GM12878 (cell line): ENCODE data around the gene MAGI2. TPM values are rescaled to one million over a fixed set of nuclear protein-coding genes. Genes with fewer than 3 reads are reported as not detected.

Experiments
- ATAC-seq: fragments of 200-7000 bp; cut with Tn5 transposase; 3 replicates; pipeline ENCODE4 v1.9.1; 2020; ENCODE audit warnings: mild to moderate bottlenecking, moderate library complexity
- BruUV-seq: library from RNA; stranded (reverse); fragments of 400-500 nt; replicated peaks from 2 replicates; lab custom pipeline; 2021; lab: Mats Ljungman, UMichigan
- CTCF ChIA-PET: fragments of 300-600 bp; sonication (Branson Sonifier 250); formaldehyde crosslinking; extraction: SDS; loops from one replicate; lab custom pipeline; 2021; ENCODE audit warnings: inconsistent platforms; lab: Yijun Ruan, JAX
- POLR2A ChIA-PET: fragments of 350-600 bp; formaldehyde crosslinking; extraction: SDS; loops from one replicate; lab custom pipeline; 2021; ENCODE audit warnings: inconsistent platforms; lab: Charles Lee
- RAD21 ChIA-PET: fragments of 300-600 bp; sonication (Branson Sonifier 250); formaldehyde crosslinking; loops from one replicate; lab custom pipeline; 2023; ENCODE audit warnings: antibody characterized with exemption; ENCODE audit not compliant: unreplicated experiment; lab: Charles Lee
- SMC1A ChIA-PET: fragments of 300-600 bp; sonication (Branson Sonifier 250); formaldehyde crosslinking; loops from one replicate; lab custom pipeline; 2023; ENCODE audit not compliant: unreplicated experiment, uncharacterized antibody; lab: Charles Lee
- DNase-seq: peaks from one replicate; pipeline ENCODE4 v3.0.0-alpha.2; 2011; ENCODE audit warnings: low read depth, low spot score
- FAIRE-seq: peaks from 3 replicates; lab custom pipeline; 2011; peaks lifted over from hg19 to GRCh38; lab: Jason Lieb, UNC
- H2AFZ ChIP-seq: 2 replicates; pipeline ENCODE4 v1.6.0; 2011; ENCODE audit warnings: low read depth, low read length, control low read depth; ENCODE audit not compliant: control insufficient read depth
- H3K27ac ChIP-seq: 2 replicates; pipeline ENCODE4 v1.5.1; 2011; ENCODE audit warnings: control low read depth; ENCODE audit not compliant: control insufficient read depth, insufficient read depth
- H3K27me3 ChIP-seq, 2 experiments: replicated peaks in 1 of 2; 2 replicates each; pipeline versions ENCODE4 v1.6.0 to v1.6.1; 2011; ENCODE audit warnings: low read length in 1 of 2; ENCODE audit not compliant: control insufficient read depth in 2 of 2, insufficient read depth in 2 of 2
- H3K36me3 ChIP-seq, 2 experiments: 2 replicates each; pipeline ENCODE4 v1.5.1; 2011; ENCODE audit warnings: low read length in 1 of 2; ENCODE audit not compliant: control insufficient read depth in 2 of 2, insufficient read depth in 2 of 2
- H3K4me1 ChIP-seq: 2 replicates; pipeline ENCODE4 v1.6.1; 2011; ENCODE audit warnings: mild to moderate bottlenecking, low read length, moderate library complexity, mixed read lengths; ENCODE audit not compliant: control insufficient read depth, insufficient read depth
- H3K4me2 ChIP-seq: 2 replicates; pipeline ENCODE4 v1.6.0; 2011; ENCODE audit warnings: control low read depth; ENCODE audit not compliant: control insufficient read depth, insufficient read depth
- H3K4me3 ChIP-seq: fragments of 200-600 bp; sonication (generic); 2 replicates; pipeline ENCODE4 v1.5.1; 2016
- H3K79me2 ChIP-seq: 2 replicates; pipeline ENCODE4 v1.6.0; 2011; ENCODE audit warnings: low read length; ENCODE audit not compliant: control insufficient read depth, insufficient read depth
- H3K9ac ChIP-seq: 2 replicates; pipeline ENCODE4 v1.8.0; 2011; ENCODE audit warnings: low read length, control low read depth, mixed read lengths; ENCODE audit not compliant: control insufficient read depth, insufficient read depth
- H3K9me3 ChIP-seq: replicated peaks from 3 replicates; pipeline ENCODE4 v1.5.1; 2011; ENCODE audit warnings: mild to moderate bottlenecking, low read length; ENCODE audit not compliant: control insufficient read depth, insufficient read depth
- H4K20me1 ChIP-seq: 2 replicates; pipeline ENCODE4 v1.6.0; 2011; ENCODE audit not compliant: control insufficient read depth, insufficient read depth
- ATF3 ChIP-seq: IDR thresholded peaks from 2 replicates; pipeline ENCODE4 v1.6.1; 2011; ENCODE audit warnings: low read depth, mild to moderate bottlenecking, low read length, moderate library complexity, borderline replicate concordance; ENCODE audit errors: extremely low read depth
- CBX3 ChIP-seq: fragments of 200-600 bp; sonication (generic); IDR thresholded peaks from 2 replicates; pipeline ENCODE4 v1.6.1; 2016; ENCODE audit warnings: low read depth, borderline replicate concordance
- HDAC6 ChIP-seq: fragments of 200-600 bp; sonication (generic); IDR thresholded peaks from one replicate; pipeline ENCODE4 v1.8.0; 2017; ENCODE audit warnings: antibody characterized with exemption; ENCODE audit not compliant: unreplicated experiment
- IKZF1 ChIP-seq: fragments of 450-650 bp; conservative IDR thresholded peaks from 2 replicates; pipeline ENCODE4 v1.6.1; 2017; ENCODE audit warnings: antibody characterized with exemption, mild to moderate bottlenecking
- NRF1 ChIP-seq: conservative IDR thresholded peaks from 2 replicates; pipeline ENCODE4 v1.6.1; 2011; ENCODE audit warnings: mild to moderate bottlenecking, low read depth, low read length, improper control_type of control experiment
- RAD51 ChIP-seq: fragments of 450-650 bp; IDR thresholded peaks from 2 replicates; pipeline ENCODE4 v1.6.1; 2016; ENCODE audit warnings: moderate library complexity, mild to moderate bottlenecking, inconsistent platforms
- RBBP5 ChIP-seq: fragments of 200-600 bp; sonication (generic); conservative IDR thresholded peaks from 2 replicates; pipeline ENCODE4 v1.6.1; 2016
- RELA ChIP-seq: fragments of 450-650 bp; IDR thresholded peaks from 2 replicates; pipeline ENCODE4 v1.8.0; 2014; ENCODE audit warnings: borderline replicate concordance; ENCODE audit not compliant: partially characterized antibody
- SPI1 ChIP-seq: IDR thresholded peaks from 2 replicates; pipeline ENCODE4 v1.6.1; 2011; ENCODE audit warnings: low read depth, mild to moderate bottlenecking, low read length, moderate library complexity, borderline replicate concordance; ENCODE audit not compliant: insufficient read depth
- ZZZ3 ChIP-seq: IDR thresholded peaks from 2 replicates; pipeline ENCODE4 v1.6.1; 2011; ENCODE audit warnings: low read depth; ENCODE audit not compliant: control insufficient read depth, insufficient read length
- WGBS: methylation state at CpG from one replicate; pipeline ENCODE4 v1.1.6; 2016; ENCODE audit warnings: low lambda C conversion rate; ENCODE audit not compliant: insufficient replicate concordance, insufficient coverage; ENCODE audit errors: missing lambda C conversion rate; 5-methylcytosine and 5-hydroxymethylcytosine counted together
- in situ Hi-C: fragments of 300-500 bp; cut with MboI; formaldehyde crosslinking; loops from 9 replicates; pipeline ENCODE4 v1.14.3; 2018; ENCODE audit warnings: mixed read lengths
- intact Hi-C: fragments of 100-400 bp; cut with micrococcal nuclease; formaldehyde crosslinking; loops from one replicate; pipeline ENCODE4 v1.14.2; 2022; ENCODE audit not compliant: unreplicated experiment
- polyA plus RNA-seq, 11 experiments: library from polyadenylated mRNA; depleted of rRNA in 4 of 11; unstranded in 6 of 11; stranded (reverse) in 5 of 11; fragments of >200 nt; fragmentation: Nextera tagmentation in 4 of 11; fragmentation: Illumina TruSeq in 1 of 11; extraction: Ambion mirVana in 4 of 11; extraction: Trizol in 1 of 11; gene quantifications; 1 replicate in 1 of 11; 2 replicates in 10 of 11; pipeline versions ENCODE4 v1.2.1 to v1.2.3, GENCODE V29; 2011 to 2016; ENCODE audit warnings: inconsistent platforms in 2 of 11, missing spikeins in 2 of 11, low read depth in 1 of 11
- total RNA-seq, 4 experiments: library from RNA; depleted of rRNA in 3 of 4; stranded (reverse); fragments of >200 nt in 3 of 4; fragmentation: Illumina TruSeq in 1 of 4; extraction: Trizol in 1 of 4; gene quantifications; 2 replicates each; pipeline versions ENCODE4 v1.2.1 to v1.2.3, GENCODE V29; 2013 to 2021

MAGI2 gene
- total and polyA plus RNA-seq, 10 of the 15 experiments (the other 5 are each of a cell fraction or from before 2014, with no cell fraction given) = 0.01 to 0.31 (median 0.05) TPM; not detected in 2

GRCh38 chr7:78176171-78176570 is 1277.3 kb downstream of the MAGI2 start:
- Histone ChIP-seq H3K4me2 (no peak overlapping the region), H3K9me3 (no peaks in the 10 kb centered on the region), H3K27me3 (peaks cover 0 to 8% of the 10 kb centered on the region in 2 experiments; a peak in 2 of 4 replicates), H3K27ac (no peak overlapping the region), H4K20me1 (no peaks in the 10 kb centered on the region), H3K36me3 (no peaks in the 10 kb centered on the region), H2AFZ (no peak overlapping the region), H3K4me3 (no peak overlapping the region), H3K4me1 (no peaks in the 10 kb centered on the region), H3K79me2 (no peaks in the 10 kb centered on the region), H3K9ac (no peak overlapping the region)
- ATAC-seq = no peak
- in situ Hi-C loops = no loop called here
- no peak for DNase-seq
- FAIRE-seq = no peak
- ChIA-PET SMC1A (no interaction called here), POLR2A (no interaction called here), CTCF (no interaction called here), RAD21 (no interaction called here)
- intact Hi-C loops = no loop called here
- no TSS peak for BruUV-seq
- WGBS = 40% methylated on average over 5 of the region's 5 CpGs
- TF ChIP-seq ATF3 (no peak), NRF1 (no peak), RELA (no peak), ZZZ3 (no peak), RBBP5 (no peak), HDAC6 (no peak), RAD51 (no peak), SPI1 (no peak), IKZF1 (no peak), CBX3 (no peak)
